GM10266 (cell line): ENCODE measurements around the gene KAT8.

Source experiments
- DNase-seq: peaks from one replicate; pipeline ENCODE4 v3.0.0; 2012; ENCODE audit errors: extremely low spot score
- CTCF ChIP-seq: IDR thresholded peaks from 2 replicates; pipeline ENCODE4 v1.5.1; 2012; ENCODE audit warnings: mild to moderate bottlenecking, low read depth; ENCODE audit not compliant: control insufficient read depth, insufficient read depth; ENCODE audit errors: missing control alignments

KAT8 gene

GRCh38 chr16:31088459-31089183 lies 28.8 kb upstream of the KAT8 start, which contains the start of gene PRSS53:
Gene PRSS53, minus strand, starts transcription at chr16:31088943. Its CDS starts 134 bp downstream, at chr16:31088809.
- no peak for TF ChIP-seq CTCF
- DNase-seq: no peak

GRCh38 chr16:31089199-31089598 lies 28.3 kb upstream of the KAT8 start:
- no peak for DNase-seq
- TF ChIP-seq CTCF: no peak

- no peak for DNase-seq
- TF ChIP-seq CTCF: no peak
These were observed 26.9 kb upstream of the KAT8 start for GRCh38 chr16:31090540-31090939.

GRCh38 chr16:31092330-31092729 lies 25.1 kb upstream of the KAT8 start:
- DNase-seq: no peak
- no peak for TF ChIP-seq CTCF

- DNase-seq: no peak
- no peak for TF ChIP-seq CTCF
These were observed 24.2 kb upstream of the KAT8 start for GRCh38 chr16:31093132-31093703.

GRCh38 chr16:31094088-31094423 lies 23.4 kb upstream of the KAT8 start:
- no peak for DNase-seq
- no peak for TF ChIP-seq CTCF

- peak; percentile 91 for DNase-seq
- no peak for TF ChIP-seq CTCF
These were observed 22.9 kb upstream of the KAT8 start, which contains the start of gene VKORC1 for GRCh38 chr16:31094424-31095120. Gene VKORC1, minus strand, starts transcription at chr16:31094797. Its CDS starts 68 bp downstream, at chr16:31094729.
